Adrenal gland (tissue), 5 donors: ENCODE results near the gene GRID1.

Source experiments
- CTCF ChIP-seq, 6 experiments: fragments of 450-650 bp in 4 of 6; fragments of 200-600 bp in 2 of 6; sonication (generic) in 1 of 6; IDR thresholded peaks; 1 replicate in 5 of 6; 2 replicates in 1 of 6; pipeline versions ENCODE4 v1.5.1 to v1.8.0; 2016 to 2021; ENCODE audit warnings: antibody characterized with exemption in 6 of 6, mild to moderate bottlenecking in 2 of 6, moderate library complexity in 1 of 6
- POLR2A ChIP-seq, 2 donors: fragments of 450-650 bp; IDR thresholded peaks; one replicate each; pipeline ENCODE4 v1.6.1; 2017; ENCODE audit warnings: antibody characterized with exemption in 2 of 2, mild to moderate bottlenecking in 2 of 2, moderate library complexity in 1 of 2
- donor health status: DM: no; HTN: no; CAD: no.

GRCh38 chr10:86053675-86054074 is 312.9 kb downstream of the GRID1 start:
- TF ChIP-seq CTCF (IDR thresholded peaks at IDR 0.05) (no peak), POLR2A (IDR thresholded peaks at IDR 0.05) (no peak)
